Measurements from ENCODE around the gene LMCD1. TPM values are rescaled to one million over a fixed set of nuclear protein-coding genes. Genes with fewer than 3 reads are reported as not detected.

Gene LMCD1
- total RNA-seq, 1 donor from 2014 or later: 1.3 TPM

- H3K36me3 Mint-ChIP-seq (ENCODE audit: unreplicated experiment): peaks cover 4% of the 10 kb centered on the region
- no peaks in the 10 kb centered on the region for H3K9me3 Mint-ChIP-seq (ENCODE audit: unreplicated experiment)
- TF ChIP-seq CTCF (IDR thresholded peaks at IDR 0.05; ENCODE audit: partially characterized antibody, unreplicated experiment): no peak
- no peak overlapping the region for H3K4me3 Mint-ChIP-seq (ENCODE audit: unreplicated experiment)
- H3K4me1 Mint-ChIP-seq (ENCODE audit: low read depth, unreplicated experiment): no peaks in the 10 kb centered on the region
- DNase-seq: no peak
- H3K27ac Mint-ChIP-seq (ENCODE audit: unreplicated experiment): no peak overlapping the region
- no peaks in the 10 kb centered on the region for H3K27me3 Mint-ChIP-seq (ENCODE audit: unreplicated experiment)
These were observed 15.7 kb upstream of the LMCD1 start for GRCh38 chr3:8485943-8486342.

GRCh38 chr3:8486434-8486833 lies 15.2 kb upstream of the LMCD1 start:
- no peaks in the 10 kb centered on the region for H3K27me3 Mint-ChIP-seq (ENCODE audit: unreplicated experiment)
- no peaks in the 10 kb centered on the region for H3K9me3 Mint-ChIP-seq (ENCODE audit: unreplicated experiment)
- TF ChIP-seq CTCF (IDR thresholded peaks at IDR 0.05; ENCODE audit: partially characterized antibody, unreplicated experiment): no peak
- no peak for DNase-seq
- H3K27ac Mint-ChIP-seq (ENCODE audit: unreplicated experiment): no peak overlapping the region
- peaks cover 4% of the 10 kb centered on the region for H3K36me3 Mint-ChIP-seq (ENCODE audit: unreplicated experiment)
- H3K4me3 Mint-ChIP-seq (ENCODE audit: unreplicated experiment): no peak overlapping the region
- H3K4me1 Mint-ChIP-seq (ENCODE audit: low read depth, unreplicated experiment): peaks cover 2% of the 10 kb centered on the region

- Mint-ChIP-seq H3K36me3 (ENCODE audit: unreplicated experiment) (peaks cover 4% of the 10 kb centered on the region), H3K27ac (ENCODE audit: unreplicated experiment) (no peak overlapping the region), H3K4me3 (ENCODE audit: unreplicated experiment) (no peak overlapping the region)
These were observed 14.7 kb upstream of the LMCD1 start for GRCh38 chr3:8486936-8487335.

GRCh38 chr3:8488411-8488810 lies 13.2 kb upstream of the LMCD1 start:
- Mint-ChIP-seq H3K27ac (ENCODE audit: unreplicated experiment) (no peak overlapping the region), H3K36me3 (ENCODE audit: unreplicated experiment) (peaks cover 4% of the 10 kb centered on the region), H3K9me3 (ENCODE audit: unreplicated experiment) (no peaks in the 10 kb centered on the region), H3K4me1 (ENCODE audit: low read depth, unreplicated experiment) (peaks cover 2% of the 10 kb centered on the region), H3K27me3 (ENCODE audit: unreplicated experiment) (no peaks in the 10 kb centered on the region), H3K4me3 (ENCODE audit: unreplicated experiment) (no peak overlapping the region)
- DNase-seq: no peak
- no peak for TF ChIP-seq CTCF (IDR thresholded peaks at IDR 0.05; ENCODE audit: partially characterized antibody, unreplicated experiment)

More at GRCh38 chr3:8486936-8487335, 14.7 kb upstream of the LMCD1 start:
- Mint-ChIP-seq H3K4me1 (ENCODE audit: low read depth, unreplicated experiment) (peaks cover 2% of the 10 kb centered on the region), H3K27me3 (ENCODE audit: unreplicated experiment) (no peaks in the 10 kb centered on the region), H3K9me3 (ENCODE audit: unreplicated experiment) (no peaks in the 10 kb centered on the region)
- no peak for TF ChIP-seq CTCF (IDR thresholded peaks at IDR 0.05; ENCODE audit: partially characterized antibody, unreplicated experiment)
- DNase-seq: no peak

- no peak overlapping the region for H3K4me3 Mint-ChIP-seq (ENCODE audit: unreplicated experiment)
These were observed 12.7 kb upstream of the LMCD1 start for GRCh38 chr3:8488877-8489276.

More at GRCh38 chr3:8488877-8489276, 12.7 kb upstream of the LMCD1 start:
- no peak for TF ChIP-seq CTCF (IDR thresholded peaks at IDR 0.05; ENCODE audit: partially characterized antibody, unreplicated experiment)
- H3K36me3 Mint-ChIP-seq (ENCODE audit: unreplicated experiment): peaks cover 4% of the 10 kb centered on the region
- H3K27ac Mint-ChIP-seq (ENCODE audit: unreplicated experiment): no peak overlapping the region
- H3K9me3 Mint-ChIP-seq (ENCODE audit: unreplicated experiment): no peaks in the 10 kb centered on the region
- peaks cover 2% of the 10 kb centered on the region for H3K27me3 Mint-ChIP-seq (ENCODE audit: unreplicated experiment)
- H3K4me1 Mint-ChIP-seq (ENCODE audit: low read depth, unreplicated experiment): peaks cover 2% of the 10 kb centered on the region
- DNase-seq: no peak
